NCI-H1417 (cell line): Measurements from ENCODE around the gene ICAM3.

Experiments
- DNase-seq, 3 experiments: peaks; one replicate each; lab custom pipeline; 2025; lab: John Stamatoyannopoulos, UW

Gene ICAM3

GRCh38 chr19:10318807-10319682 is 20.4 kb downstream of the ICAM3 start:
- DNase-seq: no peak

- DNase-seq: no peak
Measured at GRCh38 chr19:10317857-10318462, 21.5 kb downstream of the ICAM3 start.

- DNase-seq: no peak
Measured at GRCh38 chr19:10317045-10317856, 22.2 kb downstream of the ICAM3 start.

GRCh38 chr19:10316229-10317044 is 23.0 kb downstream of the ICAM3 start:
- no peak for DNase-seq

GRCh38 chr19:10315335-10316214 is 23.8 kb downstream of the ICAM3 start, which contains the start of gene FDX2:
FDX2 (minus strand) TSS chr19:10316015; CDS start chr19:10315996, 19 bp downstream.
- DNase-seq: peak; percentile 65 to 98 (median 92)

GRCh38 chr19:10309423-10309822 is 30.0 kb downstream of the ICAM3 start, which contains the start of gene ZGLP1:
ZGLP1 (minus strand) TSS chr19:10309815.
- no peak for DNase-seq

- DNase-seq: no peak
Measured at GRCh38 chr19:10306327-10306726, 33.1 kb downstream of the ICAM3 start.

- DNase-seq: no peak
Measured at GRCh38 chr19:10305139-10305806, 34.2 kb downstream of the ICAM3 start.

GRCh38 chr19:10299545-10300458 is 39.6 kb downstream of the ICAM3 start:
- DNase-seq: no peak

- DNase-seq: no peak
Measured at GRCh38 chr19:10295847-10296591, 43.4 kb downstream of the ICAM3 start.

- no peak for DNase-seq
Measured at GRCh38 chr19:10295305-10295846, 44.0 kb downstream of the ICAM3 start.

- no peak for DNase-seq
Measured at GRCh38 chr19:10294368-10294697, 45.1 kb downstream of the ICAM3 start.

- no peak for DNase-seq
Measured at GRCh38 chr19:10293637-10294367, 45.6 kb downstream of the ICAM3 start.

- DNase-seq: no peak
Measured at GRCh38 chr19:10292789-10293636, 46.4 kb downstream of the ICAM3 start.

- peak in 2 of 3 experiments; percentile 8 to 20 for DNase-seq
Measured at GRCh38 chr19:10292206-10292788, 47.1 kb downstream of the ICAM3 start.
